ENCODE data around the gene ABCC8. TPM values are rescaled to one million over a fixed set of nuclear protein-coding genes. Genes with fewer than 3 reads are reported as not detected.

The ABCC8 gene
- total RNA-seq, 1 experiment from 2014 or later = not detected

- ChIA-PET POLR2A (ENCODE audit: low non-redundant PET) (no interaction called here), CTCF (no interaction called here)
- no peak for DNase-seq (ENCODE audit: low spot score)
- Histone ChIP-seq H3K27ac (ENCODE audit: low read depth, low read length, poor library complexity, severe bottlenecking) (no peak overlapping the region), H3K4me3 (ENCODE audit: low read depth, low read length, poor library complexity, severe bottlenecking) (no peak overlapping the region), H3K9me3 (ENCODE audit: low read depth, low read length, poor library complexity, severe bottlenecking) (no peaks in the 10 kb centered on the region), H3K4me1 (ENCODE audit: insufficient read depth, low read length, poor library complexity, severe bottlenecking) (no peaks in the 10 kb centered on the region), H3K36me3 (ENCODE audit: insufficient read depth, low read length, poor library complexity, severe bottlenecking) (no peaks in the 10 kb centered on the region), H3K27me3 (replicated peaks; ENCODE audit: insufficient read depth, low read depth, low read length, poor library complexity) (no peaks in the 10 kb centered on the region)
- BruUV-seq (replicated peaks) = no TSS peak
- TF ChIP-seq EZH2 (IDR thresholded peaks at IDR 0.05; ENCODE audit: borderline replicate concordance, low read depth, low read length, poor library complexity, severe bottlenecking) (no peak), CTCF (conservative IDR thresholded peaks at IDR 0.05; ENCODE audit: low read depth, low read length) (no peak)
- intact Hi-C loops (cut with micrococcal nuclease; ENCODE audit: unreplicated experiment) = no loop called here
Measured at GRCh38 chr11:17434108-17434507, 42.5 kb downstream of the ABCC8 start.

GRCh38 chr11:17432002-17432401 lies 44.6 kb downstream of the ABCC8 start:
- Histone ChIP-seq H3K4me1 (ENCODE audit: insufficient read depth, low read length, poor library complexity, severe bottlenecking) (no peaks in the 10 kb centered on the region), H3K4me3 (ENCODE audit: low read depth, low read length, poor library complexity, severe bottlenecking) (no peak overlapping the region), H3K27ac (ENCODE audit: low read depth, low read length, poor library complexity, severe bottlenecking) (no peak overlapping the region), H3K9me3 (ENCODE audit: low read depth, low read length, poor library complexity, severe bottlenecking) (no peaks in the 10 kb centered on the region), H3K27me3 (replicated peaks; ENCODE audit: insufficient read depth, low read depth, low read length, poor library complexity) (no peaks in the 10 kb centered on the region), H3K36me3 (ENCODE audit: insufficient read depth, low read length, poor library complexity, severe bottlenecking) (no peaks in the 10 kb centered on the region)
- CTCF ChIA-PET = no interaction called here
- BruUV-seq (replicated peaks) = no TSS peak
- TF ChIP-seq CTCF (conservative IDR thresholded peaks at IDR 0.05; ENCODE audit: low read depth, low read length) (no peak), EZH2 (IDR thresholded peaks at IDR 0.05; ENCODE audit: borderline replicate concordance, low read depth, low read length, poor library complexity, severe bottlenecking) (no peak)
- no peak for DNase-seq (ENCODE audit: low spot score)
- intact Hi-C loops (cut with micrococcal nuclease; ENCODE audit: unreplicated experiment) = no loop called here
- POLR2A ChIA-PET (ENCODE audit: low non-redundant PET) = no interaction called here

GRCh38 chr11:17431139-17431538 lies 45.5 kb downstream of the ABCC8 start:
- Histone ChIP-seq H3K4me1 (ENCODE audit: insufficient read depth, low read length, poor library complexity, severe bottlenecking) (no peaks in the 10 kb centered on the region), H3K9me3 (ENCODE audit: low read depth, low read length, poor library complexity, severe bottlenecking) (no peaks in the 10 kb centered on the region), H3K27me3 (replicated peaks; ENCODE audit: insufficient read depth, low read depth, low read length, poor library complexity) (peaks cover 3% of the 10 kb centered on the region), H3K36me3 (ENCODE audit: insufficient read depth, low read length, poor library complexity, severe bottlenecking) (no peaks in the 10 kb centered on the region), H3K4me3 (ENCODE audit: low read depth, low read length, poor library complexity, severe bottlenecking) (no peak overlapping the region), H3K27ac (ENCODE audit: low read depth, low read length, poor library complexity, severe bottlenecking) (no peak overlapping the region)
- BruUV-seq (replicated peaks) = no TSS peak
- DNase-seq (ENCODE audit: low spot score) = no peak
- ChIA-PET CTCF (no interaction called here), POLR2A (ENCODE audit: low non-redundant PET) (no interaction called here)
- TF ChIP-seq CTCF (conservative IDR thresholded peaks at IDR 0.05; ENCODE audit: low read depth, low read length) (no peak), EZH2 (IDR thresholded peaks at IDR 0.05; ENCODE audit: borderline replicate concordance, low read depth, low read length, poor library complexity, severe bottlenecking) (no peak)
- intact Hi-C loops (cut with micrococcal nuclease; ENCODE audit: unreplicated experiment) = no loop called here
